ENCODE results near the gene ABCC4.

The ABCC4 gene

DNA sequence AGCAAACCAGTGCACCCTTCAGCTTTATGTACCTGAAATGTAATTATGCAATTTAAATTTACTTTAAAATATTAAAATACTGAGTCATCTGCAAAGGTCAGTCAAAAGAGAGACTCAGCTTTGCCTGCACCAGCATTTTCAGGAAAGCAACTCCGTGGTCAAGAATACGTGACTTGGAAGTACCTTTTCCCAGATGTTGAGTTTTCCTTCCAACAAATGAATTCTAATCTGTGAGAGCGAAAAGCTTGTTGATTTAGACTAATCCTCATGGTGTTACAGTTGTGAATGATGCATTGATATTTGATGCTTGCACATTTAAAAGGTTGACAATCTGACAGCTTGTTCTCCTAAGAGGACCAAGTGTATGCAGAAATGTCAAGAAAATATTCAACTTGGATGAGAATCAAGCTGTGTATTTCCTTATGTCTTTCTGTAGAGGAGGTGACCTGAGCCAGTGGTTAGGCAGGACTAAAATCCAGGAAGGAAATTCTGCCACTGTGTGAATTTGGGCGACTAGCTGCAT lies 270.4 kb downstream of the ABCC4 start:
- Histone ChIP-seq H3K27me3 (ENCODE audit: control insufficient read depth, low read length) (no peaks in the 10 kb centered on the region), H3F3A (ENCODE audit: control insufficient read depth, insufficient read depth) (no peaks in the 10 kb centered on the region), H3K4me1 (ENCODE audit: control insufficient read depth, low read length) (no peaks in the 10 kb centered on the region), H3K4me2 (ENCODE audit: low read length) (no peak overlapping the region), H4K20me1 (ENCODE audit: control insufficient read depth, insufficient read depth, low read depth, low read length) (no peaks in the 10 kb centered on the region), H3K4me3 (ENCODE audit: low read length) (no peak overlapping the region), H3K36me3 (ENCODE audit: control insufficient read depth, low read length) (no peaks in the 10 kb centered on the region), H3K9me2 (replicated peaks; ENCODE audit: control insufficient read depth, low read length) (no peaks in the 10 kb centered on the region), H3K9me3 (ENCODE audit: control insufficient read depth, insufficient read depth, low read length) (no peaks in the 10 kb centered on the region), H3K27ac (ENCODE audit: low read depth, low read length) (no peak overlapping the region), H3K79me2 (ENCODE audit: control insufficient read depth, low read length) (no peaks in the 10 kb centered on the region)
- TF ChIP-seq, protein P1, sequence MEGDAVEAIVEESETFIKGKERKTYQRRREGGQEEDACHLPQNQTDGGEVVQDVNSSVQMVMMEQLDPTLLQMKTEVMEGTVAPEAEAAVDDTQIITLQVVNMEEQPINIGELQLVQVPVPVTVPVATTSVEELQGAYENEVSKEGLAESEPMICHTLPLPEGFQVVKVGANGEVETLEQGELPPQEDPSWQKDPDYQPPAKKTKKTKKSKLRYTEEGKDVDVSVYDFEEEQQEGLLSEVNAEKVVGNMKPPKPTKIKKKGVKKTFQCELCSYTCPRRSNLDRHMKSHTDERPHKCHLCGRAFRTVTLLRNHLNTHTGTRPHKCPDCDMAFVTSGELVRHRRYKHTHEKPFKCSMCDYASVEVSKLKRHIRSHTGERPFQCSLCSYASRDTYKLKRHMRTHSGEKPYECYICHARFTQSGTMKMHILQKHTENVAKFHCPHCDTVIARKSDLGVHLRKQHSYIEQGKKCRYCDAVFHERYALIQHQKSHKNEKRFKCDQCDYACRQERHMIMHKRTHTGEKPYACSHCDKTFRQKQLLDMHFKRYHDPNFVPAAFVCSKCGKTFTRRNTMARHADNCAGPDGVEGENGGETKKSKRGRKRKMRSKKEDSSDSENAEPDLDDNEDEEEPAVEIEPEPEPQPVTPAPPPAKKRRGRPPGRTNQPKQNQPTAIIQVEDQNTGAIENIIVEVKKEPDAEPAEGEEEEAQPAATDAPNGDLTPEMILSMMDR (IDR thresholded peaks at IDR 0.05; ENCODE audit: low read depth, low read length, poor library complexity, severe bottlenecking) = no peak
- TF ChIP-seq EZH2phosphoT487 (IDR thresholded peaks at IDR 0.05; ENCODE audit: borderline replicate concordance, low read length) = no peak

DNA sequence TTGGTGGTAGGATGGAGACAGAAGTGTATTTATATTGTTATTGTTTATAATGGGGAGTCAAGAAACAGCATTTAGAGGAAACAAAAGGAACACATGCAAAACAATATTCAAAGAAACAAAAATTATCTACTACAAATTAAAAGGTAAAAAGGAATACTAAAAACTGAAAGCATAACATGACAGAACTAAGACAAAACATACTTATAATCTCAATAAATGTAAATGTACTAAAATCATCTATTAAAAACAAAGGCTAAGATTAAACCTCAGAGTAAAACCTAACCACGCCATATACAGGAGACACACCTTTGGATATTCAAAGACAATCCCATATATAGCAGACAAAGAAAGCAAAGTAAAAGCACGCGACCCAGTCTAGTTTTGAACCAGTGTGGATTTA lies 273.6 kb downstream of the ABCC4 start:
- H3K27me3 ChIP-seq (ENCODE audit: control insufficient read depth, low read length) = no peaks in the 10 kb centered on the region
- H3F3A ChIP-seq (ENCODE audit: control insufficient read depth, insufficient read depth) = no peaks in the 10 kb centered on the region
- H3K4me1 ChIP-seq (ENCODE audit: control insufficient read depth, low read length) = no peaks in the 10 kb centered on the region
- no peaks in the 10 kb centered on the region for H4K20me1 ChIP-seq (ENCODE audit: control insufficient read depth, insufficient read depth, low read depth, low read length)
- no peaks in the 10 kb centered on the region for H3K36me3 ChIP-seq (ENCODE audit: control insufficient read depth, low read length)
- H3K9me2 ChIP-seq (replicated peaks; ENCODE audit: control insufficient read depth, low read length) = no peaks in the 10 kb centered on the region
- H3K4me3 ChIP-seq (ENCODE audit: low read length) = no peak overlapping the region
- no peak overlapping the region for H3K4me2 ChIP-seq (ENCODE audit: low read length)
- TF ChIP-seq, protein P1 (IDR thresholded peaks at IDR 0.05; ENCODE audit: low read depth, low read length, poor library complexity, severe bottlenecking) = no peak
- TF ChIP-seq EZH2phosphoT487 (IDR thresholded peaks at IDR 0.05; ENCODE audit: borderline replicate concordance, low read length) = no peak
- no peaks in the 10 kb centered on the region for H3K9me3 ChIP-seq (ENCODE audit: control insufficient read depth, insufficient read depth, low read length)
- H3K79me2 ChIP-seq (ENCODE audit: control insufficient read depth, low read length) = no peaks in the 10 kb centered on the region
- H3K27ac ChIP-seq (ENCODE audit: low read depth, low read length) = no peak overlapping the region

DNA sequence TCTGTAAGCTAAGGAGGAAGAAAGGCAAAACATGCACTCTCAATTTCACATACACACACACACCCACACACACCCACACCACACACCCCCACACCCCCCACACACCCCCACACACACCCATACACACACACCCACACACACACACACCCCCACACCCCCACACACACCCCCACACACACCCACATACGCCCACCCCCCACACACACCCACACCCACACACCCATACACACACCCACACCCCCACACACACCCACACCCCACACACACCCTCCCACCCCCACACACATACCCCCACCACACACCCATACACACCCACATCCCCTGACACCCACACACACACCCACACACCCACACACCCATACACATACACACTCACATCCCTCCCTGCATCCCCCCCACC lies 276.1 kb downstream of the ABCC4 start:
- Histone ChIP-seq H3K79me2 (ENCODE audit: control insufficient read depth, low read length) (no peaks in the 10 kb centered on the region), H3K27ac (ENCODE audit: low read depth, low read length) (no peak overlapping the region), H3K9me2 (replicated peaks; ENCODE audit: control insufficient read depth, low read length) (no peaks in the 10 kb centered on the region), H4K20me1 (ENCODE audit: control insufficient read depth, insufficient read depth, low read depth, low read length) (no peaks in the 10 kb centered on the region), H3F3A (ENCODE audit: control insufficient read depth, insufficient read depth) (no peaks in the 10 kb centered on the region), H3K27me3 (ENCODE audit: control insufficient read depth, low read length) (no peaks in the 10 kb centered on the region), H3K9me3 (ENCODE audit: control insufficient read depth, insufficient read depth, low read length) (no peaks in the 10 kb centered on the region), H3K36me3 (ENCODE audit: control insufficient read depth, low read length) (no peaks in the 10 kb centered on the region), H3K4me2 (ENCODE audit: low read length) (no peak overlapping the region), H3K4me1 (ENCODE audit: control insufficient read depth, low read length) (no peaks in the 10 kb centered on the region), H3K4me3 (ENCODE audit: low read length) (no peak overlapping the region)
- TF ChIP-seq EZH2phosphoT487 (IDR thresholded peaks at IDR 0.05; ENCODE audit: borderline replicate concordance, low read length) = no peak
- TF ChIP-seq, protein P1 (IDR thresholded peaks at IDR 0.05; ENCODE audit: low read depth, low read length, poor library complexity, severe bottlenecking) = no peak
